IPS-18a (cell line): ENCODE measurements around the gene SPEM2.

ENCODE experiments used
- H3K27ac ChIP-seq: one replicate; pipeline ENCODE4 v1.5.1; 2013; ENCODE audit warnings: low read length
- H3K27me3 ChIP-seq: one replicate; pipeline ENCODE4 v1.6.1; 2013; ENCODE audit warnings: mild to moderate bottlenecking, low read length; ENCODE audit not compliant: control insufficient read depth, insufficient read depth
- H3K36me3 ChIP-seq: one replicate; pipeline ENCODE4 v1.6.1; 2013; ENCODE audit warnings: low read depth, low read length; ENCODE audit not compliant: control insufficient read depth
- H3K4me1 ChIP-seq: one replicate; pipeline ENCODE4 v1.6.1; 2013; ENCODE audit warnings: low read depth, low read length; ENCODE audit not compliant: control insufficient read depth
- H3K4me3 ChIP-seq: one replicate; pipeline ENCODE4 v1.5.1; 2013; ENCODE audit warnings: low read length
- H3K9ac ChIP-seq: one replicate; pipeline ENCODE4 v1.6.1; 2013; ENCODE audit warnings: mild to moderate bottlenecking, low read length, moderate library complexity
- H3K9me3 ChIP-seq: one replicate; pipeline ENCODE4 v1.6.1; 2013; ENCODE audit warnings: low read depth, low read length; ENCODE audit not compliant: control insufficient read depth

Gene SPEM2

DNA sequence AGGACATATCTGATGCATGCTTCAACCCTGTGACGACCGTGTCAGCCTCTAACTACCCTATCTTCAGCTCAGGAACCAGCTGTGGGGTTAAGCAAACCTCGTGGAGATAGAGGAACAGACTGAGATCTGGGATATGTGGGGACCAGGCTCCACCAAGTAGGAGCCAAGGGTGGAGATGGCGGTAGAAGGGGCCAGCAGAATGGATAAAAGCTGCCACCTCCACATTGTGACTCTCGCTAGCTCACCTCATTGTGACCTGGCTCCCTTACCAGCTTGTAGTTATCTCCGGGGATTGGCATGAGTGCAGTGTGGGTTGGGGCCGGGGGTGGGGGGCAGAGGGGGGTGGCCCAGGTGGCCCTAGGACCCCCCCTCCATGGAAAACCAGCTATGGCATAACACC is at the start of gene SPEM2:
SPEM2 (plus strand) TSS at position 301 of the 400 bp plus-strand sequence; CDS start at position 374, 73 bp downstream.
- no peaks in the 10 kb centered on the region for H3K27me3 ChIP-seq
- no peak within 1 kb of the TSS for H3K4me3 ChIP-seq
- no peaks in the 10 kb centered on the region for H3K36me3 ChIP-seq
- H3K9ac ChIP-seq: no peak within 1 kb of the TSS
- H3K4me1 ChIP-seq: no peaks in the 10 kb centered on the region
- H3K27ac ChIP-seq: no peak within 1 kb of the TSS
- no peaks in the 10 kb centered on the region for H3K9me3 ChIP-seq

GRCh38 chr17:7379134-7379533 is 46.3 kb upstream of the SPEM2 start:
- Histone ChIP-seq H3K9me3 (peaks cover 7% of the 10 kb centered on the region), H3K27me3 (peaks cover 48% of the 10 kb centered on the region), H3K27ac (no peak overlapping the region), H3K4me3 (no peak overlapping the region), H3K9ac (no peak overlapping the region), H3K36me3 (no peaks in the 10 kb centered on the region), H3K4me1 (peaks cover 6% of the 10 kb centered on the region)

DNA sequence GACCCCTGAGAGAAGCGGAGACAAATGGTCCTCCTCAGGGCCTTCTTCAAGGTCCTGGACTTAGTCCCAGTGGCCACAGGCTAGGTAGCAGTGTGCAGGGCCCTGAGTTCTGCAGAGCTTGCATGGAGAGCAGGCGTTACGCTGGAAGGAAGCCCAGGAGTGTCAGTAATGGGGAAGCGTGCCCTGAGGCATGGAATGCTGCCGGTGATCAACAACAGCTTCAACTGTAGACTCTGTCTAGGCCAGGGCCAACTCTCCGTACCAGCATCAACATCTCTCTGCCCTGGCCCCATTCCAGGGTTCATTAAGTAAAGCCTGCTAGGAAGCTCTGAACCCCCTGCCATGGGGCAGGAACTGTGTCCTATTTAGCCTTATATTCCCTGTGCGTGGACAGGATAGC is 45.1 kb upstream of the SPEM2 start:
- H3K9ac ChIP-seq: no peak overlapping the region
- no peaks in the 10 kb centered on the region for H3K36me3 ChIP-seq
- H3K27ac ChIP-seq: no peak overlapping the region
- H3K27me3 ChIP-seq: peaks cover 53% of the 10 kb centered on the region
- peak overlapping the region; percentile 66 for H3K4me3 ChIP-seq
- peaks cover 10% of the 10 kb centered on the region for H3K4me1 ChIP-seq
- H3K9me3 ChIP-seq: peaks cover 7% of the 10 kb centered on the region

GRCh38 chr17:7380855-7381683 is 44.3 kb upstream of the SPEM2 start, which contains the start of gene TNK1:
TSS of gene TNK1 (plus strand) at chr17:7381089. CDS start at chr17:7382927, 1,838 bp downstream.
- Histone ChIP-seq H3K9ac (peak within 1 kb of the TSS; percentile 39), H3K27ac (no peak within 1 kb of the TSS), H3K4me3 (peak within 1 kb of the TSS; percentile 66), H3K27me3 (peaks cover 53% of the 10 kb centered on the region), H3K9me3 (peaks cover 7% of the 10 kb centered on the region), H3K36me3 (no peaks in the 10 kb centered on the region), H3K4me1 (peaks cover 10% of the 10 kb centered on the region)

DNA sequence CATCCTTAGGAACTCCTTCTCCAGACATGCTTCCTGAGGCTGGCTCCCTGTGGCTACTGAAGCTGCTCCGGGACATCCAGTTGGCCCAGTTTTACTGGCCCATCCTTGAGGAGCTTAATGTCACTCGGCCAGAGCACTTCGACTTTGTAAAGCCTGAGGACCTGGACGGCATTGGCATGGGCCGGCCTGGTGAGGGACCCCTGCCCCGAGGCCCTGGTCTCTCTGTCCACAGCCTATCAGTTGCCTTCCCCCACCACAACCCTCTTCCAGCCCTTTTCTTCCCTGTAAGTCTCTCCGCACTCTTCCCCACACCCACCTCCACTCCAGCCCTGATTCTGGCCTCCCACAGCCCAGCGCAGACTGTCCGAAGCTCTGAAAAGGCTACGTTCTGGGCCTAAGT is 42.5 kb upstream of the SPEM2 start:
- H3K4me1 ChIP-seq: peaks cover 10% of the 10 kb centered on the region
- no peaks in the 10 kb centered on the region for H3K36me3 ChIP-seq
- peaks cover 7% of the 10 kb centered on the region for H3K9me3 ChIP-seq
- no peak overlapping the region for H3K9ac ChIP-seq
- H3K4me3 ChIP-seq: no peak overlapping the region
- H3K27ac ChIP-seq: no peak overlapping the region
- H3K27me3 ChIP-seq: peaks cover 53% of the 10 kb centered on the region

- peaks cover 53% of the 10 kb centered on the region for H3K27me3 ChIP-seq
- no peaks in the 10 kb centered on the region for H3K36me3 ChIP-seq
- H3K4me3 ChIP-seq: no peak overlapping the region
- no peak overlapping the region for H3K9ac ChIP-seq
- peaks cover 10% of the 10 kb centered on the region for H3K4me1 ChIP-seq
- H3K9me3 ChIP-seq: peaks cover 7% of the 10 kb centered on the region
- H3K27ac ChIP-seq: no peak overlapping the region
These were observed 42.1 kb upstream of the SPEM2 start for GRCh38 chr17:7383371-7383741.

- H3K27ac ChIP-seq: no peak overlapping the region
- H3K36me3 ChIP-seq: peaks cover under 1% of the 10 kb centered on the region
- peak overlapping the region; percentile 65 for H3K4me3 ChIP-seq
- H3K27me3 ChIP-seq: peaks cover 53% of the 10 kb centered on the region
- H3K9ac ChIP-seq: no peak overlapping the region
- peaks cover 10% of the 10 kb centered on the region for H3K4me1 ChIP-seq
- peaks cover 7% of the 10 kb centered on the region for H3K9me3 ChIP-seq
These were observed 41.5 kb upstream of the SPEM2 start for GRCh38 chr17:7383742-7384488.

GRCh38 chr17:7384489-7385081 is 40.8 kb upstream of the SPEM2 start:
- Histone ChIP-seq H3K9me3 (peaks cover 2% of the 10 kb centered on the region), H3K9ac (no peak overlapping the region), H3K27me3 (peaks cover 49% of the 10 kb centered on the region), H3K27ac (no peak overlapping the region), H3K4me3 (peak overlapping the region; percentile 65), H3K4me1 (peaks cover 10% of the 10 kb centered on the region), H3K36me3 (peaks cover 7% of the 10 kb centered on the region)

- Histone ChIP-seq H3K4me1 (peaks cover 4% of the 10 kb centered on the region), H3K9me3 (no peaks in the 10 kb centered on the region), H3K4me3 (no peak overlapping the region), H3K27ac (no peak overlapping the region), H3K9ac (no peak overlapping the region), H3K36me3 (peaks cover 13% of the 10 kb centered on the region), H3K27me3 (peaks cover 6% of the 10 kb centered on the region)
These were observed 36.6 kb upstream of the SPEM2 start for GRCh38 chr17:7388856-7389255.

- Histone ChIP-seq H3K9ac (no peak overlapping the region), H3K4me1 (no peaks in the 10 kb centered on the region), H3K27ac (no peak overlapping the region), H3K36me3 (peaks cover 13% of the 10 kb centered on the region), H3K4me3 (no peak overlapping the region), H3K27me3 (no peaks in the 10 kb centered on the region), H3K9me3 (no peaks in the 10 kb centered on the region)
These were observed 35.2 kb upstream of the SPEM2 start for GRCh38 chr17:7389924-7390910.
